HG02870 (cell line): Measurements from ENCODE around the gene MPV17L2.

Source experiments
- ATAC-seq: cut with Tn5 transposase; IDR thresholded peaks from one replicate; pipeline ENCODE4 v1.9.1; 2021; ENCODE audit warnings: mild to moderate bottlenecking, moderate library complexity; ENCODE audit not compliant: unreplicated experiment

Gene MPV17L2

GRCh38 chr19:18160493-18160970, 32.5 kb upstream of the MPV17L2 start:
- no peak for ATAC-seq

GRCh38 chr19:18160971-18161635, 31.9 kb upstream of the MPV17L2 start:
- no peak for ATAC-seq

GRCh38 chr19:18161636-18162002, 31.4 kb upstream of the MPV17L2 start:
- ATAC-seq: no peak

GRCh38 chr19:18164072-18164471, 28.9 kb upstream of the MPV17L2 start:
- ATAC-seq: no peak

- no peak for ATAC-seq
Measured at GRCh38 chr19:18165794-18166544, 27.0 kb upstream of the MPV17L2 start.

GRCh38 chr19:18167011-18167410, 26.0 kb upstream of the MPV17L2 start:
- no peak for ATAC-seq

- ATAC-seq: no peak
Measured at GRCh38 chr19:18167975-18168645, 24.9 kb upstream of the MPV17L2 start.

- ATAC-seq: no peak
Measured at GRCh38 chr19:18168673-18169381, 24.2 kb upstream of the MPV17L2 start.

GRCh38 chr19:18170714-18171255, 22.2 kb upstream of the MPV17L2 start:
- ATAC-seq: no peak

- ATAC-seq: no peak
Measured at GRCh38 chr19:18171605-18172327, 21.3 kb upstream of the MPV17L2 start.

- no peak for ATAC-seq
Measured at GRCh38 chr19:18172331-18173053, 20.5 kb upstream of the MPV17L2 start.

GRCh38 chr19:18173054-18173571, 19.9 kb upstream of the MPV17L2 start:
- ATAC-seq: no peak

- no peak for ATAC-seq
Measured at GRCh38 chr19:18173572-18174288, 19.3 kb upstream of the MPV17L2 start, which contains the start of gene IFI30. Gene IFI30 (plus strand): TSS chr19:18173813. CDS start chr19:18173842, 29 bp downstream.

- no peak for ATAC-seq
Measured at GRCh38 chr19:18174983-18175382, 18.0 kb upstream of the MPV17L2 start.

GRCh38 chr19:18176367-18177310, 16.4 kb upstream of the MPV17L2 start:
- no peak for ATAC-seq

- no peak for ATAC-seq
Measured at GRCh38 chr19:18179957-18180356, 13.1 kb upstream of the MPV17L2 start.

GRCh38 chr19:18183529-18183928, 9.5 kb upstream of the MPV17L2 start:
- ATAC-seq: no peak

- ATAC-seq: no peak
Measured at GRCh38 chr19:18185538-18185937, 7.5 kb upstream of the MPV17L2 start.
